DMS 273 (cell line): ENCODE data around the gene BTG2.
A peak's percentile ranks its signal among the peaks of the same experiment; 100 is the strongest.
"Not testable (repeated sequence)": the region's sequence is repeated elsewhere in the genome, so short reads cannot be mapped to it uniquely, and the experiment has no call there.

Experiments used
- DNase-seq: peaks from one replicate; lab custom pipeline; 2025; ENCODE audit not compliant: unreplicated experiment; lab: John Stamatoyannopoulos, UW

The BTG2 gene

DNA sequence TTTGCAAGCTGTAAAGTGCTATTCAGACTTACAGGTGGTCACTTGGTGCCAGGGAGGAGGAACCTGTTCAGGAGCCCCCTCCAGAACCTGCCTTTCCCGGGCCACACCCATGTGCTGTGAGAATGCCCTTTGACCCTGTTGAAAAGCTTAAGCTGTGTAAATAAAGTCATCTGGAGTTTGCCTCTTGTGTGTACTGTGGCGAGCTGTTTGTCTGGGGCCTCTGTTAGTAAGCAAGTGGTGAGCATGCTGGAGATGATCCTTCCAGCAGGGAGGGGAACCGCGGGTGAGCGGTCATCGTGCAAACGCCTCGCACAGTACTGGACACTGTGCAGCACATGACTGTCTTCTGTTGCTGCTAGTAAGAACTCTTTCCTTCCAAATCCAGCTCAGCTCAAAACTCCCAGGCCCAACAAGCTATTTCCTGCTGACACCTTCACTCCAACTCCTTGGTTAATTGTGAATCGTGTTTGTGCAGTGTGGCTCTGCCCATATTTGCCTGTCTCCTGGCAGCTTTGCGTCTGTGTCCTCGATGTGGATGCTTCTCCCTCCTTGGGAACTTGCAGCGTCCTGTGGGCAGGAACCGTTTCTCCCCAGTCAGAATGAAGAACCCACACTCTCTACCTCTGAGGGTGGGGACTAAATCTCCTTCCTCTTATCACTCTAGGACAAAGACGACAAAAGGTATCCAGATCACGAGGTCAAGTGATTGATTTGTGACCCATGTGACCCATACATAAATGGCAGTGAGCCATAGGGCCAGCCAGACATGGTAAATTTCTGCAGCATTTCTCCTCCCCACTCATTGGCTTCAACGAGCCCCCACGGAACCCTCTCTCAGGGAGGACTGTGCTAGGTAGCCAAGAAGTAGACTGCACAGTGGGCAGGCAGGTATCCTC is 13.9 kb upstream of the BTG2 start:
- DNase-seq = no peak

DNA sequence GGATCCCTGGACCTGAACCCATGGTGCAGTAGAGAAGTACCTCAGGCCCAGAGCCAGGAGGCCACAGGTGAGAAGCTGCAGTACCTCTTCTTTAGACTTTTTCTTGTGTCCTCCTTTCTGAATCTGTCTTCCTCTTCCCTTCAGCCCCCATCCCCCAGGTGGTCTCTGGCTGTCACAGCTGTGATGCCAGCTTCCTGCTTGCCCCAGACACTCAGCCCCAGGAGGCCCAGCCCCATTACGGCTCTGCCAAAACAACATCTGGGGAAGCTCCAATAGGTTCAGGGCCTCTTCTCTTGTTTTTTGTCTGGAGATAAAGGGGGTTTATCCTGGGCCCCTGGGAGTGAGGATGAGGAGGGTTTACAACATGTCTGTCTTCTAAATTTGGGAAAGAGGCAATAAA is 9.5 kb upstream of the BTG2 start:
- peak; percentile 69 for DNase-seq

DNA sequence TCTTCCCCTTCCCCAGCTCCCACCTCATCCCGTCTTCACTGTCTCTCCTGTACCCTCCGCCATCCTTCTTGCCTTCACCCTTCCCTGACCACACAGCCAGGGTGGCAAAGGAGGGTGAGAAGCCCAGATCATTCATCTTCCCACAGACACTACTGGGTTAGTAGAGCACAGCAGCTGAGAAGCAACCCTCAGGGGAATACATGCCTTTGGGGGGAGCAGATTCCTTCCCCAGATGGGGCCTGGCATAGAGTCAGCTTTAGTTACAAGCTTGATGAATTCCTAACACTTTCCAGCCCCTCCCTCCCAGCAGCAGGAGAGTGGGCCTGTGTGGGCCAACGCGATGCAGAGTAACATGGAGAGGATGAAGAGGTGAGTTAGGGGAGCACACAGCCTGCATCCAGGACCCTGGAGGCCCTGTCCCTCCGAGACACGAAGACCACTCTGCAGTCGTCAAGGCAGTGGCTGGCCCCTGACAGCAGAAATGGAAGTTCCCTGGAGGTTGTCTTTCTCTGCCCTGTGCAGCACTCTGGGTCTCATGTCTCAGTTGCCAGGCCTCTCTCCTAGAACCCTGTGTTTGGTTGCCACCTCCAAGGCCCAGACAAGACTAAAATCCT is 8.8 kb upstream of the BTG2 start:
- peak; percentile 88 for DNase-seq

DNA sequence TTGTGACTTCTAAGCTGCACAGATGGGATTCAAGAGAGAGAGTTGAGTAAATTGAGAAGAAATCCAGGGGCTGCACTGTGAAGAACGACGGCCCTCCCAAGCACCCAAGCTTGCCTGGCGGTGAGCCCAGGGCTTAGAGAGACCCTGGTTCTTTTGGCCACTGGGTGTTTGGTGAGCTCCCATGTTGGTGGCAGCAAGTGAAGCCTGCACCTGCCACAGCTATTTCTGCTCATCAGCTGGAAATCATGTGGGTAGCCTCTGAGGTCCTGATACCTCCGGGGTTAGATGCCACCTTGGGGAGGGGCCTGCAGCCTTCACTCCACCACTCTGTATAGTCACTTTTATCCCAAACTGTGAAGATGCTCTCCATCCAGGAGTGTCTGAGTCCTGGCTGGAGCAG is 6.2 kb upstream of the BTG2 start:
- DNase-seq = no peak

DNA sequence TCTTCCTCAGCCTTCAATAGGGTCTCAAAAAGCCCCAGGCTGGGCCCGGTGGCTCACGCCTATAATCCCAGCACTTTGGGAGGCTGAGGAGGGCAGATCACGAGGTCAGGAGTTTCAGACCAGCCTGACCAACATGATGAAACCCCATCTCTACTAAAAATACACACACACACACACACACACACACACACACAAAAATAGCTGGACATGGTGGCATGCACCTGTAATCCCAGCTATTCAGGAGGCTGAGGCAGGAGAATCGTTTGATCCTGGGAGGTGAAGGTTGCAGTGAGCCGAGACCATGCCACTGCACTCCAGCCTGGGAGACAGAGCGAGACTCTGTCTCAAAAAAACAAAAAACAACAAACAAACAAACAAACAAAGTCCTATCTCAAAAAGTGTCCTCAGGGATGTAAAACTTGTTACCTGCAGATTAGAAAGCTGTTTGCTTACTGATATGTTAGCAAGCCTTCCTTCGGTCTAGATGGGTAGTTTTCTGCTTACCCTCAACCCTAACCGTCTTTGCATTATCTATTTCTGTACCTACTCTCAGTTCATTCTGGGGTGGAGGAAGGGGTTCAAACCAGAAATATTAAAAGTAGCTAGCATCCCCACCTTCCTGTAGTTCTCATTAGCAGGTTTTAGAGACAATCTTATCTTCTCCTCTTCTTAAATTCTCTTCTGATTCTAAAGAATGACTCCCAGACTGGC is 5.4 kb upstream of the BTG2 start:
- not testable (repeated sequence) for DNase-seq

DNA sequence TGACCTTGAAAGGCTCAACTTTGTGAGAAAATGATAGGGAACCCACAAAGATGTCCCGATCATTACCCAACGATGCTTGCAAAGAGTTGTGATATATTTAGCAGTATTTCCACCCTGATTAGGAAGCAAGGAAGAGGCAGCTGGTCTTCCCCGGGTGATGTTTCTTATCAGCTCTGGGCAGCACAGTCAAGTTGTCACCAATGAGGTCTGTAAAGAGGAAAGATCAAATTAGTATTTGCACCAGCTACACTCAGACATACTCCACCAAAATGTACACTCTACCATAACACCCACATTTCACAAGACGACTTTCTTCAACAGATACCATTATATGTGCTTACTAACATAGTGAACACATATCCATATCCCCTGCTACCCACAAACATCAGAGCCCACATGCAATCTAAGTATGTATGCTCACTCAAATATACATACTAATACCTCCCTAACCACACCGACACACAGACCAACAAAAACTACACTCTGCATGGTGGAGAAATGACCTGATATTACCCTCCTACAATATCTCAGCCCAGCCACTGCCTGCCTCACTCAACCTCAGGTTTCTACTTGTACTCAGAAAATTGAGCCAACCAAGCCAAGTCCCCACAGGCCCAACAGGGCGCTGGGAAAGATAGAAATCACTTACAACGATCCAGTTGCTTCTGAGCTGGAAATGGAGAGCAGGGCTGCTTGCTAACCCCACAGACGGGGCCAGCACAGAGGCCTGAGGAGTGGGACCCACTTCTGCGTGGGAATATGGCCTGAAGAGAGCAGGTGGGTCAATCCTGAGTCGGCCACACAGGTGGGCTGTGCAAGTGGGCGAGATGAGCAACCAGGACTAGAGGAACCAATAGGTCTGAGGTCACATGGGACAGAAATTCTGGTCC is 4.6 kb upstream of the BTG2 start:
- DNase-seq = no peak

DNA sequence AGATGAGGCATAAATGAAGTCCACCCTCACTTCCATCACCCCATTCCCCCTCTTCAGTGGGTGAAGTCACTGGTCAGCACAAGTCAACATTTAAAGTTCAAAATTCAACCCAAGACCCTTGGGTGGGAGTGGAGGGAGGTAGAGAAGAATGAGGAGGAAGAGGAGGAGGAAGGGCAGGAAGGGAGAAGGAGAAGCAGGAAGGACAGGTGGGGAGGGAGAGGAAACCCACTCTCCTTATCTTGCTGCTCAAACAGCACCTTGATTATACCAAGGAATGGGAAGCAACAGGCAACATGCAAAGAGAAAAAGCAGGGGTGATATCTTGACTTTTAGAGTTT is 4.0 kb upstream of the BTG2 start:
- no peak for DNase-seq

DNA sequence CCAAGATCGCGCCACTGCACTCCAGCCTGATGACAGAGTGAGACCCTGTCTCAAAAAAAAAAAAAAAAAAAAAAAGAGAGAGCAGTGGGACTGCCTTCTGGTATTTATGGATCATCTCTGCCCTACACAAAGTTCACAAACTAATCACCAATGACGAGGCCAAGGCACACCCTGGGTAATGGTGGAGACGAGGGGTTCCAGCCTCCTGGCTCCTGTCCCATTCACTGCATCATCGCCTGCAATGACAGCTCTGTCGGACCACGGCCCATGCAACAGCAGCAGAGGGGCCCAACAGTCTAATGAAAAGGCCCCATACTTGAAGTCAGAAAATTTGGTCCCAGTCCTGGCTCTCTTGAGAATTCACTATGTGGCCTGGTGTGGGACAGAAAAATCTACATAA is 2.9 kb upstream of the BTG2 start:
- no peak for DNase-seq

DNA sequence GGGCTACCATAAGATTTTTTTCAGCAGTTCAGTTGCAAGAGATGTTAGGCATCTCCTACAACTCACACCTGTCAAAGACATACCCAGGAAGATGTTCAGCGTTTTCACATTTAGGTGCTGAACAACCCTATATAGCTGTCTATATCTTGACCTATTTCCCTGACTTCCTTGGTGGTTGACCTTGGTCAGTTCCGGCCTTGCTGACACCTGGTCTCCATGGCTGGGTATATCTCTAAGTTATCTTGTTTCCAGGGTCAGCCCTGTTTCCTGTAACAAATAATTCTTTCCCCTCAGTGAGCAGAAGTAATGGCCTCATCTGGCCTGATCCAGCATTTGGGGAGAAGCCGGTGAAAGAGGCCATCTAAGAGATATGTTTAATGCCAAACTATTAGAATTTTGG is 2.4 kb upstream of the BTG2 start:
- DNase-seq = no peak

DNA sequence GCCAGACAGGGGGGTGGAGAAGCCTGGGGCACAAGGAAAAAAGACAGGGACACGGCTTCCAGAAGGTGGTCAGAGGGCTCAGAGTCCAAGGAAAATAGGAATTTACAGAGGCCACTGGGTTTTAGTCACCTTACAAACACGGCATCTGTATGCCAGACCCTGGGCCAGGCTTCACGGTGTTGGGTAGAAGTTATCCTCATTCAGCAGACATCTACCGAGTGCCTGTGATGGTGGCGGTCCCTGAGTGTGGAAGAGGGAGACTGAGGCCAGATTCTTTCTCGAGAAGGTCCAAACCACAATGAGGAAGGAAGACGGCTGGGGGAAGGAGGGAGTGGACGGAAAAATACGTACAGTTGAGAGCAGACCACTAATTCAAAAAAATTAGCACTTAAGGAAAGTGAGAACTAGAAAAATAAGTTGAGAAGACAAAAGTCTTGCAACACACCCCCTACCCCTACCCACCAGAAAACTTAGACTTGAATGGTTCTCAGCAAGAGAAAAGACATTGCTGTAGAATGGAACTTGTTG is 864 bp upstream of the BTG2 start:
- no peak for DNase-seq

DNA sequence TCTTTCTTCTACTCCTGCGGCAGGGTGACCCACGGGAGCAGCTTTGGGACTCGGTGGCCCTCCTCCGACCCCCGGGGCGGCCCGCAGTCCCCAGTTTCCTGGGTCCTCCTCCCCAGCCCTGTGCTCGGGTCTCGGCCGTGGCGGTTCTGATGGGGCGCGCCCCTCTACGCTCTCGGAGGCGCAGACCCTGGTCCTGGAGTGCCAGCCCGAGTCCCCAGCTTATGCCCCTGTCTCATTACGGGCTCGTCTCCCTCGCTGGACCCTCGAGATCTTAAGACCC is 430 bp downstream of the BTG2 start:
- peak; percentile 63 for DNase-seq

DNA sequence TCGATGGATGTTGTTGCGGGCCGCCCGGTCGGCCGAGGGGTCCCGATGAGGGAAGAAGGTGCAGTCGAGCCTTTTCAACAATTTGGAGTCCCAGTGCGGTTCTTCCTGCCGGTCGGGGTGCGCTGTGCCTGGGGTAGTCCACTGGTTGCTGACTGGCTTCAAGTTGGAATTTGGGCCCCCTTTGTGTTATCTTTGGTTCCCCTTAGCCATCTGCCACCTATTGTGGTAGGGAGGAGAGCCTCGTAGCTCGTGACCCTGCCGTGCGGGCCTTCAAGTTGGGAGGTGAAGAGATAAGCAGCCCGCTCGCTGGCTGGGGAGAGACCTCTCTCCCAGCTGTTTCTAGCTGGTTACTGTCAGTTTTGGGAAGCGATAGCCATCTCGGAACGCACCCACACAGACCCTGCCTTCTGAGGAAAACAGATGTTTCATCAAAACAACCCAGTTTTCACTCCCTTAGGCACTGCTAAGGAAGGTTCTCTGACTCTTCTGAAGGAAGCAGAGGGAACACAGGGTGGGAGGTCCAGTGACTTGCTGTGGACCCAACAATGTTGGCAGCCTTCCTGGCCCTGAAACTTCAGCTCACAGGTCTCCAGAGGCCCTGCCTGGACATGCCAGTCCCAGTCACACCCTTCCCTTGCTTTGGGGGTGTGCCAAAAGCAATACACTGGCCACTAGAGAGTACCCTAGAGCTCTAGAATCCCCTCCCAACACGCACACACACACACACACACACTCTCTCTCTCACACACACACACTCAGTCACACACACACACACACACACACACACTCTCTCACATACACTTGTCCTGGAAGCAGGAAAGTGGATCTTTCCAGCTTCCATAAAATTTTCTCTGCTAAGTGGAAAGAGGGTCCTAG is 1.0 kb downstream of the BTG2 start:
- peak; percentile 91 for DNase-seq

DNA sequence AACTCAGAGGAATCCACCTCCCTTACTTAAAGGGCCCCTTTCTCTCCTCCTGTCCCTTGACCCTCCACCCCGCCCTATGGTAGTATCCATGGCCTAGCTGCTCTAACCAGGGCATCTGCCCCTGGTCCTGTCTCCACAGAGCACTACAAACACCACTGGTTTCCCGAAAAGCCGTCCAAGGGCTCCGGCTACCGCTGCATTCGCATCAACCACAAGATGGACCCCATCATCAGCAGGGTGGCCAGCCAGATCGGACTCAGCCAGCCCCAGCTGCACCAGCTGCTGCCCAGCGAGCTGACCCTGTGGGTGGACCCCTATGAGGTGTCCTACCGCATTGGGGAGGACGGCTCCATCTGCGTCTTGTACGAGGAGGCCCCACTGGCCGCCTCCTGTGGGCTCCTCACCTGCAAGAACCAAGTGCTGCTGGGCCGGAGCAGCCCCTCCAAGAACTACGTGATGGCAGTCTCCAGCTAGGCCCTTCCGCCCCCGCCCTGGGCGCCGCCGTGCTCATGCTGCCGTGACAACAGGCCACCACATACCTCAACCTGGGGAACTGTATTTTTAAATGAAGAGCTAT is 1.7 kb downstream of the BTG2 start:
- DNase-seq = no peak

DNA sequence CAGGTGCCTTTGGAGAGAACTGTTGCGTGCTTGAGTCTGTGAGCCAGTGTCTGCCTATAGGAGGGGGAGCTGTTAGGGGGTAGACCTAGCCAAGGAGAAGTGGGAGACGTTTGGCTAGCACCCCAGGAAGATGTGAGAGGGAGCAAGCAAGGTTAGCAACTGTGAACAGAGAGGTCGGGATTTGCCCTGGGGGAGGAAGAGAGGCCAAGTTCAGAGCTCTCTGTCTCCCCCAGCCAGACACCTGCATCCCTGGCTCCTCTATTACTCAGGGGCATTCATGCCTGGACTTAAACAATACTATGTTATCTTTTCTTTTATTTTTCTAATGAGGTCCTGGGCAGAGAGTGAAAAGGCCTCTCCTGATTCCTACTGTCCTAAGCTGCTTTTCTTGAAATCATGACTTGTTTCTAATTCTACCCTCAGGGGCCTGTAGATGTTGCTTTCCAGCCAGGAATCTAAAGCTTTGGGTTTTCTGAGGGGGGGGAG is 2.4 kb downstream of the BTG2 start:
- DNase-seq = no peak

DNA sequence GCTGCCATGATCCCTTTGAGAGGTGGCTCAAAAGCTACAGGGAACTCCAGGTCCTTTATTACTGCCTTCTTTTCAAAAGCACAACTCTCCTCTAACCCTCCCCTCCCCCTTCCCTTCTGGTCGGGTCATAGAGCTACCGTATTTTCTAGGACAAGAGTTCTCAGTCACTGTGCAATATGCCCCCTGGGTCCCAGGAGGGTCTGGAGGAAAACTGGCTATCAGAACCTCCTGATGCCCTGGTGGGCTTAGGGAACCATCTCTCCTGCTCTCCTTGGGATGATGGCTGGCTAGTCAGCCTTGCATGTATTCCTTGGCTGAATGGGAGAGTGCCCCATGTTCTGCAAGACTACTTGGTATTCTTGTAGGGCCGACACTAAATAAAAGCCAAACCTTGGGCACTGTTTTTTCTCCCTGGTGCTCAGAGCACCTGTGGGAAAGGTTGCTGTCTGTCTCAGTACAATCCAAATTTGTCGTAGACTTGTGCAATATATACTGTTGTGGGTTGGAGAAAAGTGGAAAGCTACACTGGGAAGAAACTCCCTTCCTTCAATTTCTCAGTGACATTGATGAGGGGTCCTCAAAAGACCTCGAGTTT is 3.1 kb downstream of the BTG2 start:
- DNase-seq = no peak

DNA sequence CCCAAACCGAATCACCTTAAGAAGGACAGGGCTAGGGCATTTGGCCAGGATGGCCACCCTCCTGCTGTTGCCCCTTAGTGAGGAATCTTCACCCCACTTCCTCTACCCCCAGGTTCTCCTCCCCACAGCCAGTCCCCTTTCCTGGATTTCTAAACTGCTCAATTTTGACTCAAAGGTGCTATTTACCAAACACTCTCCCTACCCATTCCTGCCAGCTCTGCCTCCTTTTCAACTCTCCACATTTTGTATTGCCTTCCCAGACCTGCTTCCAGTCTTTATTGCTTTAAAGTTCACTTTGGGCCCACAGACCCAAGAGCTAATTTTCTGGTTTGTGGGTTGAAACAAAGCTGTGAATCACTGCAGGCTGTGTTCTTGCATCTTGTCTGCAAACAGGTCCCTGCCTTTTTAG is 3.6 kb downstream of the BTG2 start:
- no peak for DNase-seq

DNA sequence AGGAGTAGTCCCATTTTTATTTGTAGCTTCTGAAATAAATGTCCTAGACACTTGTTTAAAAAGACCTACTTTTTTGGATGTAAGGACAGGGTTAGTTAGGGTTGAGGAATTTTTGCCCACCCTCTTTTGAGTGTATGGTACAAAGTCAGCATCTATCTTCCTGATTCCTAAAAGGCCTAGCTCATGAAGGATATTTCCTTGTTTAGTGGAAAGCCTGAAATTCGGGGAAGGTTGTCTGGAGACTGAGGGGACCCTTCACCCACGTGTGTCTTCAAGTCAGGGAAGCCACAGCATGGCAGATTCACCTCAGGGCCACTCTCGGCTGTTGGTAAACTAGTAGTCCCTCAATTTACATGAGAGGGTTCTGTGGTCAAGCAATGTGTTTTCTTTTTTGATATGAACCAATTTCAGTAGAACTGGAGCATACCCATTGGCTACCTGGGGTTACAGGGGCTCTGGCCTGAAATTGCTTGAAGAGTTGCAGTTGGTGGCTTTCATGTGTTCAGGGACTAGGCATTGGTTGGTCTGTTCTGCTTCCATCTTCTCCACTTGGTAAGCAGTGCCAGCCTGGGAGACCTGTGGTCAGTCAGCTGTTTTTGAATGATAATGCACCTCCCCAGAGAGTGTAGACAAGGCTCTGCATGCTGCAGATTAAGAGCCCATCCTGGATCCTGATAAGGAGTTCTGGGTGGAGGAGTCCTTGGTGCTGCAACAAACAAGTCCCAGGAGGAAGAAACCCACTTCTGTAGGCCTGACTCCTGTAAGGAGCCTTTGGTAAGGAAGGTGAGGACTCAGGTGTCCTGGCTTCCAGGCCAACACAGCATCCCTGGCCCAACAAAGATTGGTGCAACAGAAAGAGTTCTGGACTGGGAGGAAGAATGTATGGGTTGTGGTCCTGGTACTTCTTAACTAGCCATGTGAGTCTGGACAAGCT is 6.3 kb downstream of the BTG2 start:
- no peak for DNase-seq
